HEK293T (cell line): ENCODE measurements around the gene POLR3B.

Source experiments
- BHLHE40 ChIP-seq: fragments of 450-650 bp; IDR thresholded peaks from 2 replicates; pipeline ENCODE4 v1.6.1; 2016; ENCODE audit warnings: mild to moderate bottlenecking, moderate library complexity, borderline replicate concordance
- FOXA1 ChIP-seq: fragments of 450-650 bp; IDR thresholded peaks from 2 replicates; pipeline ENCODE4 v1.6.1; 2016; ENCODE audit warnings: mild to moderate bottlenecking
- FOXK2 ChIP-seq: fragments of 450-650 bp; IDR thresholded peaks from 2 replicates; pipeline ENCODE4 v1.6.1; 2016; ENCODE audit warnings: mild to moderate bottlenecking
- FOXM1 ChIP-seq: fragments of 450-650 bp; IDR thresholded peaks from 2 replicates; pipeline ENCODE4 v1.6.1; 2017; ENCODE audit warnings: mild to moderate bottlenecking, borderline replicate concordance
- HDGF ChIP-seq: fragments of 450-650 bp; IDR thresholded peaks from 2 replicates; pipeline ENCODE4 v1.6.1; 2017; ENCODE audit warnings: antibody characterized with exemption, borderline replicate concordance
- L3MBTL2 ChIP-seq: fragments of 450-650 bp; conservative IDR thresholded peaks from 2 replicates; pipeline ENCODE4 v1.6.1; 2016; ENCODE audit warnings: mild to moderate bottlenecking
- LEF1 ChIP-seq: fragments of 450-650 bp; IDR thresholded peaks from 2 replicates; pipeline ENCODE4 v1.6.1; 2017; ENCODE audit warnings: mild to moderate bottlenecking, borderline replicate concordance
- NFRKB ChIP-seq: fragments of 450-650 bp; IDR thresholded peaks from 2 replicates; pipeline ENCODE4 v1.6.1; 2016; ENCODE audit warnings: mild to moderate bottlenecking, moderate library complexity
- SP1 ChIP-seq: fragments of 450-650 bp; IDR thresholded peaks from 2 replicates; pipeline ENCODE4 v1.6.1; 2017
- SUZ12 ChIP-seq: fragments of 450-650 bp; IDR thresholded peaks from 2 replicates; pipeline ENCODE4 v1.6.1; 2016; ENCODE audit warnings: mild to moderate bottlenecking
- TARDBP ChIP-seq: fragments of 450-650 bp; IDR thresholded peaks from 2 replicates; pipeline ENCODE4 v1.6.1; 2016
- ZNF384 ChIP-seq: fragments of 450-650 bp; IDR thresholded peaks from 2 replicates; pipeline ENCODE4 v1.6.1; 2016

DNA sequence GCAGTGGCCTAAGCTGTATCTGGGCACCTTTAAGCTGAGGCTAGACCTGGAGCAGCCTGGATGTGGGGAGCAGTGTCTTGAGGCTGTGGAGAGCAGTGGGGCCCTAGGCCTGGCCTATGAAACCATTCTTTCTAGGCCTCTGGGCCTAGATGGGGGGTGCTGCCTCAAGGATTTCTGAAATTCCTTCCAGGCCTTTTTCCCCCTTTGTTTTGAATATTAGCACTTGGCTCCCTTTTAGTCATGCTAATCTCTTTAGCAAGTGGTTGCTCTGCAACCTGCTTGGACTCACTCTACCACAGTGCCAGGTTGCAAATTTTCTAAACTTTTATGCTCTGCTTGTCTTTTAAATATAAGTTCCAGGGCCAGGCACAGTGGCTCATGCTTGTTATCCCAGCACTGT, 183.7 kb downstream of the POLR3B start:
- TF ChIP-seq FOXM1 (no peak), SP1 (no peak), ZNF384 (no peak), BHLHE40 (no peak), HDGF (no peak), SUZ12 (no peak), FOXK2 (no peak), FOXA1 (no peak), L3MBTL2 (no peak), NFRKB (no peak), TARDBP (no peak), LEF1 (no peak)
